ENCODE results near the gene RECQL. TPM values are rescaled to one million over a fixed set of nuclear protein-coding genes. Genes with fewer than 3 reads are reported as not detected.

RECQL gene
- total RNA-seq, 1 experiment from 2014 or later = 21.3 TPM

DNA sequence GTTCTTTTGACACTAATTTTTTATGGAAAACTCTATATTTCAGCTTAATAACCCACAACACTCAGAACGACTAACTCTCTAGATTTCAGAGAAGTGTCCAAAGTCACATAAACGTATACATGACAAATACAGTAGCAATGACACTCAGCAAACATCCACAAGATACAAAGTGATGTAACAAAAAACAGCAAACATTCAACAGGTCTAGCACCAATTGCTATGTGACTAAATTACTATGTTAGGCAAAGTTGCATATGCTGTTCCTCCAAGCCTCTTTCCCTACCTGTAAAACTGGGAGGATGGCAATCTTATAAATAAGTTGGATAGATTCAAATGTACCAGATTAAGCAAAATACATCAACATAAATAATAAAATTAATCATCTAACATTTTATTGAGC, 1.7 kb downstream of the RECQL start:
- Histone ChIP-seq H2AFZ (ENCODE audit: low read depth, low read length, poor library complexity, severe bottlenecking) (no peak overlapping the region), H3K9me2 (ENCODE audit: insufficient read depth) (no peaks in the 10 kb centered on the region), H3K4me2 (ENCODE audit: low read length) (peak overlapping the region; percentile 81; the same call in 1 of the 2 replicates), H3K9me3 (ENCODE audit: control insufficient read depth in 1 of 2, insufficient read depth in 1 of 2, low read depth in 1 of 2, low read length in 2 of 2) (no peaks in the 10 kb centered on the region), H3K9ac (ENCODE audit: low read length) (no peak overlapping the region), H3K27ac (ENCODE audit: low read depth, low read length) (no peak overlapping the region), H3K27me3 (ENCODE audit: insufficient read depth, low read length) (no peaks in the 10 kb centered on the region), H3K36me3 (ENCODE audit: control insufficient read depth in 1 of 2, insufficient read depth in 2 of 2, low read length in 2 of 2) (no peaks in the 10 kb centered on the region; a peak in 1 of 4 replicates), H4K20me1 (ENCODE audit: insufficient read depth) (no peaks in the 10 kb centered on the region), H3K79me2 (ENCODE audit: insufficient read depth, low read length) (peaks cover 43% of the 10 kb centered on the region), H3K4me1 (ENCODE audit: control insufficient read depth in 1 of 2, insufficient read depth in 2 of 2, low read length in 2 of 2) (peaks cover 13 to 19% of the 10 kb centered on the region in 2 experiments; a peak in 3 of 4 replicates), H3K4me3 (replicated peaks in 1 of 2; ENCODE audit: low read depth in 1 of 2, low read length in 2 of 2) (no peak overlapping the region)
- intact Hi-C loops (cut with micrococcal nuclease) = no loop called here
- DNase-seq (ENCODE audit: low read depth, low spot score) = no peak
- no TSS peak for BruUV-seq (replicated peaks)
- CTCF ChIA-PET = no interaction called here
- no peak for ATAC-seq
- POLR2A ChIA-PET = no interaction called here
- TF ChIP-seq EZH2 (IDR thresholded peaks at IDR 0.05) (no peak), FOSL1 (IDR thresholded peaks at IDR 0.05; ENCODE audit: low read depth) (no peak), ZFX (IDR thresholded peaks at IDR 0.05) (no peak), SP1 (IDR thresholded peaks at IDR 0.05; ENCODE audit: low read depth) (no peak), CBX3 (IDR thresholded peaks at IDR 0.05; ENCODE audit: low read depth) (no peak), JUND (IDR thresholded peaks at IDR 0.05) (no peak)
- TF ChIP-seq, protein P1, sequence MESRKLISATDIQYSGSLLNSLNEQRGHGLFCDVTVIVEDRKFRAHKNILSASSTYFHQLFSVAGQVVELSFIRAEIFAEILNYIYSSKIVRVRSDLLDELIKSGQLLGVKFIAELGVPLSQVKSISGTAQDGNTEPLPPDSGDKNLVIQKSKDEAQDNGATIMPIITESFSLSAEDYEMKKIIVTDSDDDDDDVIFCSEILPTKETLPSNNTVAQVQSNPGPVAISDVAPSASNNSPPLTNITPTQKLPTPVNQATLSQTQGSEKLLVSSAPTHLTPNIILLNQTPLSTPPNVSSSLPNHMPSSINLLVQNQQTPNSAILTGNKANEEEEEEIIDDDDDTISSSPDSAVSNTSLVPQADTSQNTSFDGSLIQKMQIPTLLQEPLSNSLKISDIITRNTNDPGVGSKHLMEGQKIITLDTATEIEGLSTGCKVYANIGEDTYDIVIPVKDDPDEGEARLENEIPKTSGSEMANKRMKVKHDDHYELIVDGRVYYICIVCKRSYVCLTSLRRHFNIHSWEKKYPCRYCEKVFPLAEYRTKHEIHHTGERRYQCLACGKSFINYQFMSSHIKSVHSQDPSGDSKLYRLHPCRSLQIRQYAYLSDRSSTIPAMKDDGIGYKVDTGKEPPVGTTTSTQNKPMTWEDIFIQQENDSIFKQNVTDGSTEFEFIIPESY (IDR thresholded peaks at IDR 0.05; ENCODE audit: extremely low read depth, insufficient replicate concordance, low read length) = no peak
- TF ChIP-seq, protein P2, sequence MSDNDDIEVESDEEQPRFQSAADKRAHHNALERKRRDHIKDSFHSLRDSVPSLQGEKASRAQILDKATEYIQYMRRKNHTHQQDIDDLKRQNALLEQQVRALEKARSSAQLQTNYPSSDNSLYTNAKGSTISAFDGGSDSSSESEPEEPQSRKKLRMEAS (IDR thresholded peaks at IDR 0.05) = no peak
- RAD21 ChIA-PET (ENCODE audit: low non-redundant PET in 1 of 2, low total read pairs in 2 of 2, uncharacterized antibody in 2 of 2, unreplicated experiment in 2 of 2) = no interaction called here

- no TSS peak for BruUV-seq (replicated peaks)
- H4K20me1 ChIP-seq (ENCODE audit: insufficient read depth) = no peaks in the 10 kb centered on the region
- ATAC-seq (no peak), DNase-seq (ENCODE audit: low read depth, low spot score) (no peak)
- no peaks in the 10 kb centered on the region for H3K4me1 ChIP-seq (ENCODE audit: control insufficient read depth in 1 of 2, insufficient read depth in 2 of 2, low read length in 2 of 2)
- H3K79me2 ChIP-seq (ENCODE audit: insufficient read depth, low read length) = no peaks in the 10 kb centered on the region
- H3K27me3 ChIP-seq (ENCODE audit: insufficient read depth, low read length) = no peaks in the 10 kb centered on the region
- TF ChIP-seq ELF1 (IDR thresholded peaks at IDR 0.05; ENCODE audit: borderline replicate concordance, low read depth) (no peak), CBX3 (IDR thresholded peaks at IDR 0.05; ENCODE audit: low read depth) (no peak), EZH2phosphoT487 (IDR thresholded peaks at IDR 0.05; ENCODE audit: borderline replicate concordance) (no peak)
- ChIA-PET POLR2A (no interaction called here), RAD21 (ENCODE audit: low non-redundant PET in 1 of 2, low total read pairs in 2 of 2, uncharacterized antibody in 2 of 2, unreplicated experiment in 2 of 2) (no interaction called here), CTCF (no interaction called here)
- no peak overlapping the region for H3K4me3 ChIP-seq (replicated peaks in 1 of 2; ENCODE audit: low read depth in 1 of 2, low read length in 2 of 2)
- H3K9me2 ChIP-seq (ENCODE audit: insufficient read depth) = no peaks in the 10 kb centered on the region
- H3K4me2 ChIP-seq (ENCODE audit: low read length) = no peak overlapping the region
- H3K36me3 ChIP-seq (ENCODE audit: control insufficient read depth in 1 of 2, insufficient read depth in 2 of 2, low read length in 2 of 2) = peaks cover 4 to 6% of the 10 kb centered on the region in 2 experiments; a peak in 1 of 4 replicates
- no peak overlapping the region for H2AFZ ChIP-seq (ENCODE audit: low read depth, low read length, poor library complexity, severe bottlenecking)
- no peak overlapping the region for H3K27ac ChIP-seq (ENCODE audit: low read depth, low read length)
- H3K9me3 ChIP-seq (ENCODE audit: control insufficient read depth in 1 of 2, insufficient read depth in 1 of 2, low read depth in 1 of 2, low read length in 2 of 2) = no peaks in the 10 kb centered on the region
- intact Hi-C loops (cut with micrococcal nuclease) = no loop called here
- H3K9ac ChIP-seq (ENCODE audit: low read length) = no peak overlapping the region
These were observed 15.4 kb downstream of the RECQL start for GRCh38 chr12:21485998-21486397.

Measured in HCT116 (cell line).